H4 (cell line): ENCODE data around the gene TMEM51. TPM values are rescaled to one million over a fixed set of nuclear protein-coding genes. Genes with fewer than 3 reads are reported as not detected.
"Not testable (repeated sequence)": the region's sequence is repeated elsewhere in the genome, so short reads cannot be mapped to it uniquely, and the experiment has no call there.

Experiments
- DNase-seq: peaks from one replicate; pipeline ENCODE4 v3.0.0-alpha.2; 2015; ENCODE audit warnings: low spot score
- total RNA-seq: library from RNA; depleted of rRNA; stranded (reverse); fragments of >200 nt; shearing (Covaris generic); gene quantifications from 2 replicates; pipeline ENCODE4 v1.2.3, GENCODE V29; 2014

Gene TMEM51
- total RNA-seq, 1 experiment from 2014 or later, result 5.8 TPM

GRCh38 chr1:15153842-15154479 lies 414 bp downstream of the TMEM51 start:
- peak; percentile 29 for DNase-seq

GRCh38 chr1:15154480-15155036 lies 1.0 kb downstream of the TMEM51 start:
- DNase-seq, result no peak

GRCh38 chr1:15155191-15155590 lies 1.6 kb downstream of the TMEM51 start:
- no peak for DNase-seq

- no peak for DNase-seq
Measured at GRCh38 chr1:15155888-15156741, 2.6 kb downstream of the TMEM51 start.

- no peak for DNase-seq
Measured at GRCh38 chr1:15156807-15157380, 3.3 kb downstream of the TMEM51 start.

GRCh38 chr1:15157524-15158399 lies 4.2 kb downstream of the TMEM51 start:
- no peak for DNase-seq

- DNase-seq, result no peak
Measured at GRCh38 chr1:15158506-15159165, 5.1 kb downstream of the TMEM51 start.

GRCh38 chr1:15159166-15159555 lies 5.6 kb downstream of the TMEM51 start:
- no peak for DNase-seq

GRCh38 chr1:15160626-15161025 lies 7.1 kb downstream of the TMEM51 start:
- no peak for DNase-seq

GRCh38 chr1:15167386-15167785 lies 13.8 kb downstream of the TMEM51 start:
- DNase-seq, result peak; percentile 74

- peak; percentile 33 for DNase-seq
Measured at GRCh38 chr1:15168479-15168878, 14.9 kb downstream of the TMEM51 start.

GRCh38 chr1:15170071-15170470 lies 16.5 kb downstream of the TMEM51 start:
- DNase-seq, result no peak

- DNase-seq, result no peak
Measured at GRCh38 chr1:15171271-15171908, 17.8 kb downstream of the TMEM51 start.

GRCh38 chr1:15172405-15173259 lies 19.1 kb downstream of the TMEM51 start:
- no peak for DNase-seq

- no peak for DNase-seq
Measured at GRCh38 chr1:15173863-15174614, 20.5 kb downstream of the TMEM51 start.

- no peak for DNase-seq
Measured at GRCh38 chr1:15174615-15174983, 21.1 kb downstream of the TMEM51 start.

- DNase-seq, result not testable (repeated sequence)
Measured at GRCh38 chr1:15175324-15176094, 22.0 kb downstream of the TMEM51 start.

GRCh38 chr1:15176120-15176519 lies 22.6 kb downstream of the TMEM51 start:
- no peak for DNase-seq
